Small intestine (tissue), 7 donors: ENCODE results near the gene UBASH3A. TPM values are rescaled to one million over a fixed set of nuclear protein-coding genes. Genes with fewer than 3 reads are reported as not detected.

ENCODE experiments used
- DNase-seq, 2 donors: peaks; one replicate each; pipeline versions ENCODE4 v3.0.0 to v3.0.0-alpha.2; 2013
- FAIRE-seq: peaks from 2 replicates; lab custom pipeline; 2012; peaks lifted over from hg19 to GRCh38; lab: Jason Lieb, UNC
- H3K27ac ChIP-seq, 3 donors: one replicate each; pipeline ENCODE4 v1.5.1; 2013; ENCODE audit warnings: low read length in 2 of 3, mild to moderate bottlenecking in 2 of 3, control low read depth in 1 of 3, inconsistent platforms in 1 of 3, low read depth in 1 of 3, moderate library complexity in 1 of 3
- H3K27me3 ChIP-seq, 3 donors: one replicate each; pipeline ENCODE4 v1.6.1; 2013; ENCODE audit warnings: low read length in 3 of 3, inconsistent platforms in 1 of 3; ENCODE audit not compliant: control insufficient read depth in 3 of 3, insufficient read depth in 3 of 3
- H3K36me3 ChIP-seq, 3 donors: one replicate each; pipeline ENCODE4 v1.6.1; 2013; ENCODE audit warnings: low read length in 3 of 3, inconsistent platforms in 1 of 3, low read depth in 1 of 3, mild to moderate bottlenecking in 1 of 3, moderate library complexity in 1 of 3; ENCODE audit not compliant: control insufficient read depth in 3 of 3, insufficient read depth in 2 of 3
- H3K4me1 ChIP-seq, 3 donors: one replicate each; pipeline ENCODE4 v1.6.1; 2013; ENCODE audit warnings: low read length in 2 of 3, inconsistent platforms in 1 of 3, low read depth in 1 of 3, mild to moderate bottlenecking in 1 of 3, moderate library complexity in 1 of 3; ENCODE audit not compliant: control insufficient read depth in 3 of 3, insufficient read depth in 2 of 3
- H3K4me3 ChIP-seq, 3 donors: one replicate each; pipeline ENCODE4 v1.5.1; 2013; ENCODE audit warnings: low read length in 3 of 3, control low read depth in 1 of 3, inconsistent platforms in 1 of 3, low read depth in 1 of 3, mild to moderate bottlenecking in 1 of 3, moderate library complexity in 1 of 3
- H3K9me3 ChIP-seq, 2 donors: one replicate each; pipeline ENCODE4 v1.6.1; 2013; ENCODE audit warnings: low read depth in 1 of 2, low read length in 1 of 2; ENCODE audit not compliant: control insufficient read depth in 2 of 2, insufficient read depth in 1 of 2
- WGBS, 3 donors: extraction: QIAGEN DNeasy Blood & Tissue Kit; methylation state at CpG; one replicate each; pipeline ENCODE4 v1.1.7; 2013; 5-methylcytosine and 5-hydroxymethylcytosine counted together
- polyA plus RNA-seq, 4 donors: library from polyadenylated mRNA; stranded (reverse) in 3 of 4; unstranded in 1 of 4; fragments of 200-250 nt in 3 of 4; fragments of 120-200 nt in 1 of 4; gene quantifications; one replicate each; pipeline versions ENCODE4 v1.2.1 to v1.2.3, GENCODE V29; 2013
- donor health status: healthy with polysubstance abuse.
- donor health status: control.
- donor health status: control.
- donor health status: Bipolar disorder and iron deficiency.
- donor health status: healthy.

Gene UBASH3A
- polyA plus RNA-seq, 4 donors, result 0.42 to 2.4 (median 0.76) TPM

DNA sequence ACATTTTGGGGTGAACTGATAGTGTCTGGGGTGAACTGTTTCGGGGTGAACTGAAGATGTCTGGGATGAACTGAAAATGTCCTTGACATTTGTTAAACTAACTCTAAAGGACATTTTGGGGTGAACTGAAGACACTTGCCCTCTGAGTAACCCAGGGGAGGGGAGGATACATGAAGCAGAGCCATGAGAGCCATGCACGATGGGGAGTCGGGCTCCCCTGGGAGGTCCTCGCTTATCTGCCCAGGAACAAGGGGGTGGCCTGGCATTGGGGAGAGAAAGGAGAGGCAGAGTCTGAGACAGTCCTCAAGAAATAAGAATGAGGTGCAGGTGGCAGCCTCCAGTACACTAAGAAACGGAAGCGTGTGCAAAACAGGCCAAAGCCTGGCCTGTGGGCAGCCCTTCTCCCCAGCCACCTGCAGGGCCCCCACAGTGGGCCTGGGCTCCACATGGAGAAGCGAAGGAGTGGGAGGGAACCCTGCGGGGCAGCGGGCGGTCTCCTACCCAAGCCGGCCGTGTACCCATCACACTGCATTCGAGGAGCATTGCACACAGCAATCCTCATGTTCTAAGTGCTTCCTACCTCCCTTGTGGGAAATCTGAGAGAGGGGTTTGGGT is 68.1 kb downstream of the UBASH3A start:
- peaks cover 0 to 4% (median 0%) of the 10 kb centered on the region in 3 donors for H3K36me3 ChIP-seq

DNA sequence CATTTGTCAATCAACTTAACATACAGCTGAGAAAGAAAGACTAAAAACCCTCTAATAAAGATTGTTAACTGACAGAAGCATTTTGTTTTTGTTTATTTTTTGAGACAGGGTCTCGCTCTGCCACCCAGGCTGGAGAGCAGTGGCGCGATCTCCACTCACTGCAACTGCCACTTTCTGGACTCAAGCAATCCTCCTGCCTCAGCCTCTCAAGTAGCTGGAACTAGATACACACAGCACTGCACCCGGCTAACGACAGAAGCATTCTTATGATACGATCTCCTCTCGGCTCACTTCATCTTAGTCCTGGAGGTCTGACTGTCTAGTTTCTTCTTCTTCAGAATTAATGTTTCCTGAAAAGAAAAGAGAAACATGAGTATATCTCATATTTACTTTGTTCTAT is 68.8 kb downstream of the UBASH3A start:
- Histone ChIP-seq H3K4me3 (no peak overlapping the region), H3K27me3 (no peaks in the 10 kb centered on the region), H3K36me3 (peaks cover 0 to 4% (median 0%) of the 10 kb centered on the region in 3 donors), H3K9me3 (no peaks in the 10 kb centered on the region), H3K4me1 (peaks cover 2 to 64% (median 10%) of the 10 kb centered on the region in 3 donors), H3K27ac (no peak overlapping the region)
- FAIRE-seq, result no peak
- no peak for DNase-seq
- 71 to 82% (median 79%) methylated on average over 7 of the region's 7 CpGs for WGBS, 3 donors

More for the DNA sequence above, 68.1 kb downstream of the UBASH3A start:
- WGBS, 3 donors, result 90 to 95% (median 95%) methylated on average over 10 to 13 of the region's 13 CpGs
- FAIRE-seq (no peak), DNase-seq (no peak)
- Histone ChIP-seq H3K4me3 (no peak overlapping the region), H3K27ac (no peak overlapping the region), H3K27me3 (no peaks in the 10 kb centered on the region), H3K9me3 (no peaks in the 10 kb centered on the region), H3K4me1 (peaks cover 9 to 71% (median 12%) of the 10 kb centered on the region in 3 donors)

DNA sequence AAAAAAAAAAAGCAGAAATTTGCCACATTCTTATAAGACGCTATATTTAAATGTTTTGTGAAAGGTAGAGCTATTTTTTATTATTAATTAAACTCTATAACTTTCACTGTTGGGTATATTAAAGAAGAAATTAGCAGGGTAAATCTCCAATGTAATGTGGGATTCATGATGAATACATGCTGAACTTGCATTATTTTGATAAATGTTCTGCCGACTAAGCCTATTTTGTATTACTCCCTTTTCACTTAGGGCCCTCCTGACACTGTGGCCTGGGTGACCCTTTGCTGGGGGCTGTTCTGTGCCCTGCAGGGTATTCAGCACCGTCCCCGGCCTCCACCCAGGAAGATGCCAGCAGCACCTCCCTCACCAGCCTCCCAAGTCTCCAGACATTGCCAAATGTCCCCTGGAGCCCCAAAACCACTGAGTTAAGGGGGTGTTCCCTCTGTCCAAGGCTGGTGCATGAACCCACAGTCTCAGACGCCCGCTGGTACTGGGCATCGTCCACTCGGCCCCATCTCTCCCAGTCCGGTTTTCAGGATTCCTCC is 69.9 kb downstream of the UBASH3A start:
- FAIRE-seq, result no peak
- Histone ChIP-seq H3K27me3 (no peaks in the 10 kb centered on the region), H3K4me3 (no peak overlapping the region), H3K4me1 (peaks cover 0 to 53% (median 8%) of the 10 kb centered on the region in 3 donors), H3K27ac (peak overlapping the region; percentile 74 to 95 (median 86)), H3K9me3 (no peaks in the 10 kb centered on the region), H3K36me3 (peaks cover 0 to 4% (median 0%) of the 10 kb centered on the region in 3 donors)
- 22 to 77% (median 51%) methylated on average over 9 of the region's 9 CpGs for WGBS, 3 donors
- DNase-seq, result no peak

DNA sequence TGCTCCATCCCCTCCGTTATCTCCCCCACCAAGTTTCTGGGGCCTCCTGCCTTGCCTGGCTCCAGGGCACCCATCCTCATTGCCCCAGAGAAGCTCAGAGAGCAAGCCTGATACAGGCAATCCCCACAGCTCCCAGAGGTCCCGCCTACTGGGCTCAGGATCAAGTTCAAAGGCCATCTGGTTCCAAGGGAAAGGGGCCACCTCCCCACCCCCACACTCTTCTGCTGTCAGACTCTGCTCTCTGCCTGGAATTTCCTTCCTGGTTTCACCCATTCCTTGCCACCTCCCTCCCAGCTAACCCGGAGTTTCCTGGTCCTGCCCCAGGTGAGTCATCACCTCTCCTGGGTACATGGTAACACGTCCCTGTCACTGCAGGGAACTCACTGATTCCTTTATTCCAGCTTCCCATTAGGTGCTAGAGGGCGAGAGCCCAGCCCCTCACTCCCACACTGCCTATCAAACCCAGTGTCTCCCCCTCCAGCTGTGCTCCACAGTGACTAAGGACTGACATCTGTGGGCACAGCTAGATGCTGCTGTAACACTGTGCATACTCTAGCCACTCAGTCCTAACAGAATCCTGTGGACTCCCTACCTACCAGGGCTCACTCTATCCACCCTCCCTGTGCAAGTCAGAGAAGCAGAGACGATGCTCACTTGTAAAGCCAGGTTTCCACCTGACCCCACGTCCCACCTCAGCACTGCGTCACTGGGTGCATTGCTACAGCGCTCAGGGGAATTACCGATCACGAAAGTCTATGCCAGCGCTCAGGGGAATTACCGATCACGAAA is 70.5 kb downstream of the UBASH3A start:
- FAIRE-seq (no peak), DNase-seq (peak; percentile 97 to 99)
- Histone ChIP-seq H3K27ac (peak overlapping the region; percentile 86 to 95 (median 92)), H3K9me3 (no peaks in the 10 kb centered on the region), H3K4me3 (no peak overlapping the region), H3K36me3 (peaks cover 0 to 4% (median 0%) of the 10 kb centered on the region in 3 donors), H3K4me1 (peaks cover 0 to 47% (median 5%) of the 10 kb centered on the region in 3 donors), H3K27me3 (no peaks in the 10 kb centered on the region)
- WGBS, 3 donors, result 51 to 66% (median 54%) methylated on average over 14 of the region's 14 CpGs

DNA sequence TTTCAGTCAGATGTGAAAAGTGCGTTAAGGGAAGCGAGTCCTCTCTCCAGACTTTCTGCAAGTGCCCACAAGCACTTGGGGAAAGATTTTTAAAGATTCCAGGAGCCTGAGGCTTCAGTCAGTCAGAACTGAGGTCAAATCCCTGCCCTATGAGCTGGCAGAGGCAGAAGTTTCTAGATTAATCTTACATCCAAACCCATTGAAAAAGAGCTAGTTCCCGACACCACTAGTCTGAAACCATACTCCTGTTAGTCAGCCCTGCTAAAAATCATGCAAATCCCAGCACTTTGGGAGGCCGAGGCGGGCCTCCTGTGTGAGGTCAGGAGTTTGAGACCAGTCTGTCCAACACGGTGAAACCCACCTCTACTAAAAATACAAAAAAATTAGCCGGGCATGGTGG is 71.3 kb downstream of the UBASH3A start:
- WGBS, 3 donors, result 85 to 91% (median 87%) methylated on average over 7 of the region's 7 CpGs
- FAIRE-seq, result no peak
- no peak for DNase-seq
- peaks cover 0 to 4% (median 0%) of the 10 kb centered on the region in 3 donors for H3K36me3 ChIP-seq
- H3K4me3 ChIP-seq, result no peak overlapping the region
- no peaks in the 10 kb centered on the region for H3K27me3 ChIP-seq
- no peaks in the 10 kb centered on the region for H3K9me3 ChIP-seq
- H3K4me1 ChIP-seq, result peaks cover 0 to 41% (median 5%) of the 10 kb centered on the region in 3 donors
- peak overlapping the region; percentile 84 to 95 (median 92) for H3K27ac ChIP-seq

DNA sequence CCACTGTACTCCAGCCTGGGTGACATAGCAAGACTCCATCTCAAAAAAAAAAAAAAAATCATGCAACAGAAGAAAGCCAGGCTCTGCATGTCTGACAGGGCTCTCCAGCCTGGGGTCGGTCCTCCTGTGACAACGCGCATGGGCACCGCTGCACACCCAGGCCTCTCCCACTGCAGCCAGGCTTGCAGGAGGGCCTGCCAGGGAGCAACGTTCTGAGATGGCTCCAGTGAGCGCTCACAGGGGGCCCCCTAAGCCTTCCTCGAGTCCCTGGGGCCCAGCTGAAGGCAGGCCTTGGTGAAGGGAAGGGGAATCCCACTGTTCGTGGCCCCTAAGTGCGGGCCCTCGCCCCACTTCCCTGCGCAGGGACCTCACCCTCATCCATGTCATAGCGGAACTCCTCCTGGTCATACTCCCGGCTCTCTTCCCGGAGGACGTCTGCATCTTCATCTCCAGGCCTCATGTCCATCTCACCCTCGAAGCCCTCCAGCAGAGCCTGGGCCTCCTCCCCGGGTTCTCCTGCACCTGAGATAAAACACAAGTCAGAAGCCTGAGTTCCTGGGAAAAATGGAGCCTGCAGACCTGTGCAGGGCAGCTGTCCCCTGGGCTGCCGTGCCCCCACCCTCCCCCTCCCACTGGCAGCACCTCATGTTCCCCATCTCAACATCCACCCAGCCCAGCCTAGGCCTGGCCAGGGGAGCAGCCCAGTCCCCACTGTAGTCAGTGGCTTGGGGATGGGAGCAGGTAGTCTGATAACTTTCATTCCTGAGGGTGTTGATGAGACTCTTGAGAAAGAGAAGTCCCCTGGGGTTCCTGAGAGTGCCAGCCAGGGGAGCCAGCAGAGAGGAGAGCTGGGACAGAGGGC is 72.1 kb downstream of the UBASH3A start:
- H3K27me3 ChIP-seq, result no peaks in the 10 kb centered on the region
- no peak overlapping the region for H3K27ac ChIP-seq
- DNase-seq (no peak), FAIRE-seq (no peak)
- H3K36me3 ChIP-seq, result peaks cover 0 to 4% (median 0%) of the 10 kb centered on the region in 3 donors
- 86 to 90% (median 87%) methylated on average over 18 of the region's 18 CpGs for WGBS, 3 donors
- H3K4me1 ChIP-seq, result peaks cover 0 to 37% (median 5%) of the 10 kb centered on the region in 3 donors
- H3K4me3 ChIP-seq, result no peak overlapping the region
- H3K9me3 ChIP-seq, result no peaks in the 10 kb centered on the region

DNA sequence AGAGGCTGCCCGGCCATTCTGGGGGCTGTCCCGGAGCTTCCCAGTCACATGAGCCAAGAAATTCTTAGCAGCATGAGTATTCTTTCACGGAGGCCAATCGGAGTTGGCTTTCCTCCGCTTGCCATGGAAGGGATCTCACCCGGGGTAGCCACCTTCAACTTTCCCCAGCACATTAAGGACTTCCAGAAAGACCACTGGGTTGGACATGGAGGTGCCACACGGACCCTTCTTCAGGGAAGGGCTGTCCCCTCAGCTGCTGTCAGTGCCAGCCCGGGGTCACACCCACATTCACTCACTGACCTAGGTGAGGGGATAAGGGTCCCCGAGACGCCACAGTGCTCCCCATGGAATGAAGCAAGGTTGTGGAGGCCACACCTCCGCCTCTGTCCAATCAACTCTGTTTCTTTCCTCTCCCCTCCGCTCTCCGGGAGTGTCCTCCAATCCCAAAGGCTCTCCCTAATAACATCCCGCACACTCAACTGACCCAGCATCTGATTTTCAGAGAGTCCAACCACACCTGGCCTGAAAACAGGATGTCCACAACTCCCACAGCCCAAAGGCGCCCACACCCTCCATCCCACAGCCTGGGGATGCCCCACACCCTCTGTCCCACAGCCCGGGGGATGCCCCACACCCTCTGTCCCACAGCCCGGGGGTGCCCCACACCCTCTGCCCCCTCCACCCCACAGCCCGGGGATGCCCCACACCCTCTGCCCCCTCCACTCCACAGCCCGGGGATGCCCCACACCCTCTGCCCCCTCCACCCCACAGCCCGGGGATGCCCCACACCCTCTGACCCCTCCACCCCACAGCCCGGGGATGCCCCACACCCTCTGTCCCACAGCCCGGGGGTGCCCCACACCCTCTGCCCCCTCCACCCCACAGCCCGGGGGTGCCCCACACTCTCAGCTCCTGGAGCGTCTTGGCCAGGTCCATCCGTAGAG is 73.0 kb downstream of the UBASH3A start:
- Histone ChIP-seq H3K27me3 (no peaks in the 10 kb centered on the region), H3K36me3 (peaks cover 0 to 4% (median 0%) of the 10 kb centered on the region in 3 donors), H3K4me3 (no peak overlapping the region), H3K9me3 (peaks cover 0 to 6% of the 10 kb centered on the region in 2 donors), H3K27ac (no peak overlapping the region), H3K4me1 (peaks cover 0 to 41% (median 5%) of the 10 kb centered on the region in 3 donors)
- DNase-seq, result no peak
- FAIRE-seq, result no peak
- WGBS, 3 donors, result 81 to 85% (median 84%) methylated on average over 22 to 25 of the region's 25 CpGs
